Memory B cell (primary cell): Measurements from ENCODE around the gene FKBP2.

Experiments used
- ATAC-seq: fragments of 150-1000 bp; cut with Tn5 transposase; 2 replicates; pipeline ENCODE4 v1.10.0; 2021; ENCODE audit warnings: low read depth, mild to moderate bottlenecking, moderate library complexity
- DNase-seq, 2 donors: peaks; one replicate each; pipeline ENCODE4 v3.0.0; 2022; ENCODE audit warnings: low spot score in 2 of 2
- H3K27ac Mint-ChIP-seq: one replicate; pipeline ENCODE4 v1.8.0; 2022; ENCODE audit warnings: mild to moderate bottlenecking, moderate library complexity, mixed read lengths
- H3K27me3 Mint-ChIP-seq: one replicate; pipeline ENCODE4 v1.8.0; 2022; ENCODE audit warnings: mixed read lengths
- H3K36me3 Mint-ChIP-seq: one replicate; pipeline ENCODE4 v1.8.0; 2022; ENCODE audit warnings: mild to moderate bottlenecking, mixed read lengths
- H3K4me1 Mint-ChIP-seq: one replicate; pipeline ENCODE4 v1.8.0; 2022; ENCODE audit warnings: mixed read lengths
- H3K4me3 Mint-ChIP-seq: one replicate; pipeline ENCODE4 v1.8.0; 2022; ENCODE audit warnings: mild to moderate bottlenecking, moderate library complexity, mixed read lengths
- H3K9me3 Mint-ChIP-seq: one replicate; pipeline ENCODE4 v1.8.0; 2022; ENCODE audit warnings: mixed read lengths

FKBP2 gene

DNA sequence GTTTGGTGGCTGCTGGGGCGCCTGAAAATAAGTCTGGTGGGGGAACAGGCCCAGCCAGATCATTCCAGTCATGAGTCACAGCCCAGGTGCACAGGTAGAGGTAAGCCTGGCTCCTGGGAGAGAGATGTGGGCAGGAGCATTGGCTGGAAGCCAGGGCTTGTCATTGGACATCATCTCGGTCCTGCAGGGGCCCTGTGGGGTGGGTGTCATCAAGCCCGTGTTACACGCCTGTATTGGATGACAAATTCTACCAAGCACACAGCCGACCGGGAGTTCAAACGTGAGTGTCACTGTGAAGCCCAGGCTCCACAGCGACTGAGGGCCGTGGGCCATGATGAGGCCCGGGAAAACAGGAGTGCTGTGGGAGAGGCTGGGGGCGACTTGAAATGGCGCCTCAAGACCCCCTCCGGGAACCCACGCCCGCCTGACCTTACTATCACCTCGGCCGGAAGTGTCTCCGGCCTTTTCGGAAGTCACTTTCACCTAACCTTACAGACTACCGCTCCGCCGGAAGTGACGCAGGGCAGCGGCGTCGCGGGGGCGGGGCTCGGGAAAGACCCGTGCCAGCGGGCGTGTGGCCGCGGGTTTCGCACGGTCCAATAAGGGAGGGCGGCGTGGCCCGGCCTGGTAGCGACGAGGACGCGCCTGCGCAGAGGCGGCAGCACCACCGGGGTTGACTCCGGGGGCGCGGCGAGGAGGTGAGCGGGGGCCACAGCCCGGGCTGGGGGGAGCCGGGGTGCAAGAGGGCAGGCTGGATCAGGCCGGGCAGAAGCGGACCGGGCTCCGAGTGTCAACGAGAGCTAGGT lies at the start of gene FKBP2:
TSS of gene FKBP2 (plus strand) at position 661 of the 806 bp plus-strand sequence. CDS start 1,293 bp downstream, outside the sequence.
- Mint-ChIP-seq H3K27me3 (no peaks in the 10 kb centered on the region), H3K4me3 (peak within 1 kb of the TSS; percentile 87), H3K9me3 (no peaks in the 10 kb centered on the region), H3K4me1 (peaks cover 36% of the 10 kb centered on the region), H3K27ac (peak within 1 kb of the TSS; percentile 100), H3K36me3 (peaks cover 8% of the 10 kb centered on the region)
- peak; percentile 96 to 98 for DNase-seq
- peak; percentile 61 for ATAC-seq

DNA sequence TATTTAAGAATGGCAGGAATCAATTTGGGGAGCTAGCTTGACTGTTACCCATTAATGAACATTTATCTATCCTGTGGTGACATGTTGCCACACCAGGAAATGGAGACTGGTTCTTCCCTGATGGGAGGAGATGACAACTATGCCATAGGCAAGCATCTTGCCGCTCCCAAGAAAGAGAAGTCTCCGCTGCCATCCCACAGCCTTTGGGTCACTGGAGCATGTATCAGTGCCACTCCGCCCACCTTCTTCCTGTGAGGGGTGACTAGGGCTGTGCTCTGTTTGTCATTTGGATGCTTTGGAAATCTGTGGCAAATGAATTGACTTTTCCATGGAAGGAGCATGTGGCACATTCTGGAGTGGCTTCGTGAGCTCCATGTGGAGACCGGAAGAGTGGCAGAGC lies 48.5 kb upstream of the FKBP2 start:
- no peaks in the 10 kb centered on the region for H3K27me3 Mint-ChIP-seq
- H3K36me3 Mint-ChIP-seq: peaks cover 17% of the 10 kb centered on the region
- H3K4me1 Mint-ChIP-seq: no peaks in the 10 kb centered on the region
- ATAC-seq (no peak), DNase-seq (no peak)
- H3K4me3 Mint-ChIP-seq: no peak overlapping the region
- no peak overlapping the region for H3K27ac Mint-ChIP-seq
- no peaks in the 10 kb centered on the region for H3K9me3 Mint-ChIP-seq

- H3K27me3 Mint-ChIP-seq: no peaks in the 10 kb centered on the region
- H3K4me3 Mint-ChIP-seq: no peak overlapping the region
- no peaks in the 10 kb centered on the region for H3K9me3 Mint-ChIP-seq
- peaks cover 25% of the 10 kb centered on the region for H3K36me3 Mint-ChIP-seq
- no peak for ATAC-seq
- DNase-seq: no peak
- H3K4me1 Mint-ChIP-seq: peaks cover 3% of the 10 kb centered on the region
- H3K27ac Mint-ChIP-seq: no peak overlapping the region
These were observed 44.3 kb upstream of the FKBP2 start for GRCh38 chr11:64196626-64197025.

DNA sequence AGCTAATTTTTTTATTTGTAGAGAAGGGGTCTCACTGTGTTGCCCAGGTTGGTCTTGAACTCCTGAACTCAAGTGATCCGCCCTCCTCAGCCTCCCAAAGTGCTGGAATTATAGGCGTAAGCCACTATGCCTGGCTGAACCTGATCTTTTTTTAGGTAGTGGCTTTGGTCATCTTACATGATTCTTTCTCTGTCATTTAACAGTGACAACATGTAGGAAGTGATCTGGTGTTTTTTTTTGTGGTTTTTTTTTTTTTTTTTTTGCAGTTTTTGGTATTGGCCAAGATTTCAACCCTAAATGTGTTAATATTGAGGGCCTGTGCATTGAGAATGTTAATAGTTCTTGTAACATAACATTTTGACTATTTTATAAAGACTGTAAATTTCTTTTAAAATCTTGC lies 42.4 kb upstream of the FKBP2 start:
- Mint-ChIP-seq H3K36me3 (peaks cover 30% of the 10 kb centered on the region), H3K4me1 (peaks cover 3% of the 10 kb centered on the region), H3K27ac (no peak overlapping the region), H3K27me3 (no peaks in the 10 kb centered on the region), H3K4me3 (no peak overlapping the region), H3K9me3 (no peaks in the 10 kb centered on the region)
- ATAC-seq: no peak
- no peak for DNase-seq

GRCh38 chr11:64201543-64201942 lies 39.4 kb upstream of the FKBP2 start:
- no peaks in the 10 kb centered on the region for H3K27me3 Mint-ChIP-seq
- H3K4me1 Mint-ChIP-seq: peaks cover 15% of the 10 kb centered on the region
- H3K27ac Mint-ChIP-seq: no peak overlapping the region
- no peaks in the 10 kb centered on the region for H3K9me3 Mint-ChIP-seq
- peaks cover 26% of the 10 kb centered on the region for H3K36me3 Mint-ChIP-seq
- DNase-seq (no peak), ATAC-seq (no peak)
- no peak overlapping the region for H3K4me3 Mint-ChIP-seq

DNA sequence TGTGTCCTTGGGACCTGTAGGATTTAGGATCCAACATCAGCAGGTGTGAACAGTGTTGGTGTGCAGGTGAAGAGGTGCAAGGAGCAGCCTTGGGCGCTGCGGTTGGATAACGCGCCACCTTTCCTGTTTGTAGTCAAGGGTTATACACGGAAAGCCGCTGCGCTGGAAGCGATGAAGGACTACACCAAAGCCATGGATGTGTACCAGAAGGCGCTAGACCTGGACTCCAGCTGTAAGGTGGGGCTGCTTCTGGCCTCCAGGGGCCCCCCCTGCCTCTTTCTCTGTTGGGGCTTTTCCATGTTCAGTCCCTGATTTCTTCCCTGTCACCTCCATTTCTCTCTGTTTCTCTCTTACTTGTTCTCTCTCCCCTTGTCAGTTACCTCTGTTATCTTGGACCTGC lies 37.9 kb upstream of the FKBP2 start:
- Mint-ChIP-seq H3K4me1 (peaks cover 19% of the 10 kb centered on the region), H3K27me3 (no peaks in the 10 kb centered on the region), H3K4me3 (no peak overlapping the region), H3K9me3 (no peaks in the 10 kb centered on the region), H3K27ac (peak overlapping the region; percentile 70), H3K36me3 (peaks cover 22% of the 10 kb centered on the region)
- ATAC-seq (no peak), DNase-seq (no peak)

GRCh38 chr11:64203421-64204079 lies 37.3 kb upstream of the FKBP2 start:
- peaks cover 22% of the 10 kb centered on the region for H3K36me3 Mint-ChIP-seq
- H3K4me1 Mint-ChIP-seq: peaks cover 23% of the 10 kb centered on the region

GRCh38 chr11:64204080-64204440 lies 36.8 kb upstream of the FKBP2 start:
- Mint-ChIP-seq H3K27ac (peak overlapping the region; percentile 80), H3K4me1 (peaks cover 27% of the 10 kb centered on the region), H3K36me3 (peaks cover 24% of the 10 kb centered on the region), H3K9me3 (no peaks in the 10 kb centered on the region), H3K27me3 (no peaks in the 10 kb centered on the region), H3K4me3 (no peak overlapping the region)
- DNase-seq (no peak), ATAC-seq (no peak)

More at GRCh38 chr11:64203421-64204079, 37.3 kb upstream of the FKBP2 start:
- DNase-seq (no peak), ATAC-seq (no peak)
- Mint-ChIP-seq H3K4me3 (no peak overlapping the region), H3K27ac (peak overlapping the region; percentile 70), H3K9me3 (no peaks in the 10 kb centered on the region), H3K27me3 (no peaks in the 10 kb centered on the region)

DNA sequence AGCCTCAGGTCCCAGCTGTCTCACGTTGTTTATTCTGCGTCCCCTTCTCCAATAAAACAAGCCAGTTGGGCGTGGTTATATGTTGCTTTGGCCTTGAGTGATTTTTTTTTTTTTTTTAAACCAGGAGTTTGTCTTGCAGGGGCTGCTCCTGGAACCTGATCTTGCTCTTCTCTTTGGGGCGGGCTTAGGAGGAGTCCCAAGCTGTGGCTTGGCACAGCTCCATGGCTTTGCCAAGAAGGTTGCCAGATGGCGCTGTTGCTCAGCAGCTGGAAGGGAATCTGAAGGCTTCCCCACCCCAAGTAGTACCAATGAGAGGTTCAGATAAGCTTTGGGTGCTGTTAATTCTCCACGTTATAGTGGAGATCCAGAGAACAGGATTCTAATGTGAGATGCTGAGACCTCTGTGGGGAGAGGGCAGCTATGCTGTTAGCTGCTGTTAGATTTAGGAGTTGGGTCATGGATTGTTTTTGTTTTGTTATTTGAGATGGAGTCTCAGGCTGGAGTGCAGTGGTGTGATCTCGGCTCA lies 36.4 kb upstream of the FKBP2 start:
- Mint-ChIP-seq H3K9me3 (no peaks in the 10 kb centered on the region), H3K27ac (peak overlapping the region; percentile 80), H3K4me3 (peak overlapping the region; percentile 63), H3K4me1 (peaks cover 31% of the 10 kb centered on the region), H3K27me3 (no peaks in the 10 kb centered on the region), H3K36me3 (peaks cover 27% of the 10 kb centered on the region)
- peak; percentile 67 for ATAC-seq
- DNase-seq: peak; percentile 70 to 75

- Mint-ChIP-seq H3K27me3 (no peaks in the 10 kb centered on the region), H3K9me3 (no peaks in the 10 kb centered on the region), H3K4me1 (peaks cover 29% of the 10 kb centered on the region), H3K4me3 (peak within 1 kb of the TSS; percentile 89), H3K27ac (peak within 1 kb of the TSS; percentile 86), H3K36me3 (peaks cover 23% of the 10 kb centered on the region)
- DNase-seq: peak in 1 of 2 donors; percentile 50
- ATAC-seq: peak; percentile 48
These were observed 34.2 kb upstream of the FKBP2 start, which contains the start of gene FERMT3 for GRCh38 chr11:64206457-64207255. FERMT3 (plus strand) TSS chr11:64206721; CDS start chr11:64207365, 644 bp downstream.

DNA sequence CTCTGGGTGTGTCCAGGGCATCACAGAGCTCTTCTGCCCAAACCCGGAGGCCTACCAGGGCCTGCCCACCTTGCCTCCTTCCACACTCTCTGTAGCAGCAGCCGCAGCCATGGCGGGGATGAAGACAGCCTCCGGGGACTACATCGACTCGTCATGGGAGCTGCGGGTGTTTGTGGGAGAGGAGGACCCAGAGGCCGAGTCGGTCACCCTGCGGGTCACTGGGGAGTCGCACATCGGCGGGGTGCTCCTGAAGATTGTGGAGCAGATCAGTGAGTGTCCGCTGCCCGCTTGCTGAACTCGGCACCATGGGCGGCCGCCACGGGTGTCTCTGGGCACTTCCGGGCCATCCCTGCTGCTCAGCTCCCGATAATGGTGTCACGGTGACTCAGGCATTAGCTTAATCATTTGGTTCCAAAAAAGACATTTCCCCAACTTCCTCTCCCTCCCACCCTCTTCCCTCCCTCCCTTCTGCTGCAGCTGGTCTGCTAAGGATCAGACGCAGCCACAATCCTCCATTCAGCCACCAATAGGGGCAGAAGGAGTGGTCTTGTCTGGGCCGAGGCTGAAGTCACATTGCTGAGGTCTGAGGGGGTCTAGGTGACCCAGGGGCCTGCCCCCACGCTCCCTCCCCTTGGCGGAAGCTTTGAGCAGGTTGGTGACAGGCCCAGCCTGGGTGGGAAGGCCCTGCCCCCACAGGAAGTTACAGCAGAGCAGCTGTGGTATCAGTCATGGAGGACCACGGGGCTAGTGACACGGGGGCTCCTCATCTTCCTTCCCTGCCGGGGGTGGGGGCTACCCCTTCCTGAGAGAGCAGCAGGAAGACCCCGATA lies 33.4 kb upstream of the FKBP2 start:
- peaks cover 27% of the 10 kb centered on the region for H3K36me3 Mint-ChIP-seq
- peak overlapping the region; percentile 89 for H3K4me3 Mint-ChIP-seq
- ATAC-seq (peak; percentile 68), DNase-seq (peak in 1 of 2 donors; percentile 55)
- peak overlapping the region; percentile 86 for H3K27ac Mint-ChIP-seq
- H3K4me1 Mint-ChIP-seq: peaks cover 36% of the 10 kb centered on the region
- no peaks in the 10 kb centered on the region for H3K27me3 Mint-ChIP-seq
- H3K9me3 Mint-ChIP-seq: no peaks in the 10 kb centered on the region

DNA sequence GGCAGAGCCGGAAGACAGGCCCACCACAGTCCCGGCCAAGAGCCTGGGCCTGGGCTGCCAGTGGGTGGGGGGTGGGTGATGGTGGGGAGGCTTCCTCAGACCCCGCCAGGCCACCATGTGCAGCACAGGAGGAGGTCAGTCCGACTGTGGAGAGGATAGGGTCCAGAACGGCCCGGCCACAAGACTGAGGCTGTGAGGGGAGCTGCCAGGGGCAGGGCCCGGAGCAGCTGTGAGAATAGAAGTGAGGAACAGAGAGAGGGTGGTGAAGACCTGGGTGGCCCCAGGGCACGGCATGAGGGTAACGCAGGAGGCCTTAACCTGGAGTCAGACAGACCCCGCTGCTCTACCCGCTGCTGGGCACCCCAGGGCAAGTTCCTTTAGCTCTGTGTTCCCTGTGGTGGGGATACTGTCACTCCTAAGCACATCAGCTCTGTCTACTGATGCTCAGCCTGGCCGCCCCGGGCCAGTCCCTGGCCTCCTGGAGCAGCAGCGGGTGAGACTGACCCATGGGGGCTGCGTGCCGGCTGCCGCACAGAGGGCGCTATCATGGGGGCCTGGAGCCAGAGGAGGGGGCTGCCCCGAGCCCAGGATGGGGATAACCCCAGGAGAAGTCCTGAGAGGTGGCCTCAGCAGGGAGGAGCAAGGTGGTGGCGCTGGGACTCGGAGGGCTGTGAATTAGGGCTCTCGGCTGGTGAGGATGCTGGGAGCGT lies 32.7 kb upstream of the FKBP2 start:
- peak overlapping the region; percentile 89 for H3K4me3 Mint-ChIP-seq
- peaks cover 39% of the 10 kb centered on the region for H3K4me1 Mint-ChIP-seq
- peak overlapping the region; percentile 86 for H3K27ac Mint-ChIP-seq
- DNase-seq (no peak), ATAC-seq (no peak)
- H3K27me3 Mint-ChIP-seq: no peaks in the 10 kb centered on the region
- no peaks in the 10 kb centered on the region for H3K9me3 Mint-ChIP-seq
- H3K36me3 Mint-ChIP-seq: peaks cover 28% of the 10 kb centered on the region
